HG02623 (cell line): ENCODE measurements around the gene TSPAN9.

Source experiments
- ATAC-seq: cut with Tn5 transposase; IDR thresholded peaks from one replicate; pipeline ENCODE4 v1.9.1; 2021; ENCODE audit warnings: moderate library complexity; ENCODE audit not compliant: unreplicated experiment

Gene TSPAN9

DNA sequence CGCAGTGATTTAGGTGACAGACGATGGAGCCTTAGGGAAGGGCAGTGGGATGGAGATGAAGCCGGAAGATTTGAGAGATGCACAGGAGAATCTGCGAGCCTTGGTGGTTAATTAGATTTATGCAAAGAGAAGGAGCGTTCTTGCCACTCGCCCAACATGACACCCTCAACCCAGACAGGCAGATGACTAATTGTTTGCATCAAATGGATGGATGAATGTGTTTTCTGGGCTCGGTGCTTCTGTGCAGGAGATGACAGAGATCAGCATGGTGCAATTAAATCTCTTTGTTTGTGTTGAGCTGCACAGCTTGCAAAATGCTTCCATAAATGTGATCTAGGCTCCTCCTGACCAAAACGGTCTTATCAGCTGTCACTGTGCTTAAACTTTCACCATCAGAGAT, 211.5 kb downstream of the TSPAN9 start:
- ATAC-seq: no peak

GRCh38 chr12:3289702-3290101, 212.5 kb downstream of the TSPAN9 start:
- no peak for ATAC-seq

GRCh38 chr12:3291939-3292338, 214.8 kb downstream of the TSPAN9 start:
- ATAC-seq: no peak

DNA sequence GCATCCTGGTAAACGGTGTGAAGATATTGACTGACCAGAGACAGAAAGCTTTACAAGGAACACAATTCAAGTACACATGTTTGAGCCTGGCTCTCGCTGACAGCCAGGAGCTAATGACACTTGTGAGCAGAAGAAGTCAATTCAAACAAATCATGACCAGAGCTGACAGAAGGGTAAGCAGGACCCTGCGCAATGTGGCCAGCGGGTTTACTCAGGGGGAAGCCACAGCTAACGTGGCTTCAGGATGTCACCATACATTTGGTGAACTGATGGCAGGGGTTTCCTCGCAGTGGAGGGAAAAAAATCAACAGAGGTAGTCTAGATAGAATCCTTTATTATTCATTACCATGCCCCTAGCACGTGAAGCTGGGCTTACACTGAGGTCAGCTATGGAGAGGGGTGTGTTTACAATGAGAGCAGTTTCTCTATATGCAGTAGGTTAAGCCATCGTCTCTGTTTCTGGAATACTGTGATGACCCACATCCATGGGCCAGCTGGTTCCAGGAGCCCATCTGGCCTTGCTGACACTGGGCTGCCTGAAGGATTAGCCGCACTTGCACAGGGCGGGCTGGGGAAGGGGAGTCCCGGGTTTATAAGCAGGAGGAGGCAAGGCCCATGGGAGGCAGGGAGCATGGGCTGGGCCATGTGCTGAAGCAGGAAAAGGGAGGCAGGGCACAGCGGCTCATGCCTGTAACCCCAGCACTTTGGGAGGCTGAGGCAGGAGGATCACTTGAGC, 215.7 kb downstream of the TSPAN9 start:
- no peak for ATAC-seq

DNA sequence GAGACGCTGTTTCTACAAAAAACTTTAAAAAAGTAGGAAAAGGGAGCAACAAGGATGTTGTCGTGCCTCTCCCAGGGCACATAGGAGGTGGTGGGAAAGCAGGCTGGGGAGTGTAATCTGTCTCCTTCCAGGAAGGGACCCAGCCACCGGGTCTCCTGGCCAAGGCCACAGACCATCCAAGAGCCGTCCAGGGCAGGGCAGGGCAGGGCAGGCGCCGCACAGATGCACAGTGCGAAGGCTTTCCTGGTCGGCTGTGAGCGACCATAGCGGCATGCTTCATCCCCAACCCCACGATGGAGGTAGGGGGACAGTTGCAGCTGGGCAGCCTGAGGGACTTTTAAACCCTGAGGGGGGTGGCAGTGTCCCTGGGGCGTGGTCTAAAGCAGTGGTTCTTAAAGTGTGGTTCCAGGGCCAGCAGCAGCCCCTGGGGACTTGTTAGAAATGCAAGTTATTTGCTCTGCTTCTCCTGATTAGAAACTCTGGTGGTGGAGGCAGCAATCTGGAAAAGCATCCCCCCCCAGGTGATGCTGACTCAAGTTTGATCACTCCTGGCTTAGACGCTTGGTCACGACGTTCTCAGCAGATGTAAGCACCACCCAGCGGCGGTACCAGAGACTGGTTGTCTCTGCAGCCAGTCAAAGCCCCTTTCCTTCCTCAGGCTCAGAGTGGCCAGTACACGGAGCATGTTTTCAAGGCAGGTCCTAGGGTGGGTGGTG, 216.4 kb downstream of the TSPAN9 start:
- ATAC-seq: no peak

DNA sequence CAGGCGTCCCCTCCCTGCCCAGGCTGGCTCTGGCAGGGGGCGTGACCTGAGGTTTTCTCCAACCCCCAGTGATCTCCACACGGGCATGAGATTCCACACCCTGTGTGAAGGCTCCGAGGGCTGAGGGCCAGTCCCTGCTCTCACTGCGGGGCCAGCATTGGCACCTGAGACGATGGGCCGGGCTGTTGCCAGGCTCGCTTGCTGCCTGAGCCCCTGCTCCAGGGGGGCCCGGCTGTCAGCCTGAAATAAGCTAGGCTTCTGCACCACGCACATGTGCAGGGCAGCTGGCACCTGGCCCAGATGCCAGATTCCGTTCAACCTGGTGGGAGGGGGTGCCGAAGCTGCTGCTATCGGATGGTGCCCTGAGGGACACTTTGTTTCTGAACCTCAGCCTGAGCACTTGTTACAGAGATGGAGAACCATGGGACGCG, 217.3 kb downstream of the TSPAN9 start:
- ATAC-seq: no peak

DNA sequence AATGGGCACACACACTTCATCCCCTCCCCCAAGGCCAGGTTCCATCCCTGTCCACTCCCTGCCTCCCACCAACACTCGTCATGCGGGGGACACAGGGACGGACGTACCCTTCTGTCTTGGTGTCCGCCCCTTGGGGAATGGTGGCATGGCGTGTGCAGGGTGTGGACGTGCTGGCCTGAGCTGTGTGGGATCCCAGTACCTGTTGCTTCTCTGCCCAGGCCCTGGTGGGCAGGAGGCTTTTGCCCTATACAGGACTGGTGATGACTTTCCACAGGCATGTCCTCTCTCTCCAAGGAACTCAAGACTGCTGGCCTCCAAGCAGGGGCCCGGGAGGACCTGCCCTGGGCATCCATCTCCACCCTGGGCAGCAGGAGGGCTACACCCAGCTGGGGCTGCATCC, 218.0 kb downstream of the TSPAN9 start:
- ATAC-seq: no peak

DNA sequence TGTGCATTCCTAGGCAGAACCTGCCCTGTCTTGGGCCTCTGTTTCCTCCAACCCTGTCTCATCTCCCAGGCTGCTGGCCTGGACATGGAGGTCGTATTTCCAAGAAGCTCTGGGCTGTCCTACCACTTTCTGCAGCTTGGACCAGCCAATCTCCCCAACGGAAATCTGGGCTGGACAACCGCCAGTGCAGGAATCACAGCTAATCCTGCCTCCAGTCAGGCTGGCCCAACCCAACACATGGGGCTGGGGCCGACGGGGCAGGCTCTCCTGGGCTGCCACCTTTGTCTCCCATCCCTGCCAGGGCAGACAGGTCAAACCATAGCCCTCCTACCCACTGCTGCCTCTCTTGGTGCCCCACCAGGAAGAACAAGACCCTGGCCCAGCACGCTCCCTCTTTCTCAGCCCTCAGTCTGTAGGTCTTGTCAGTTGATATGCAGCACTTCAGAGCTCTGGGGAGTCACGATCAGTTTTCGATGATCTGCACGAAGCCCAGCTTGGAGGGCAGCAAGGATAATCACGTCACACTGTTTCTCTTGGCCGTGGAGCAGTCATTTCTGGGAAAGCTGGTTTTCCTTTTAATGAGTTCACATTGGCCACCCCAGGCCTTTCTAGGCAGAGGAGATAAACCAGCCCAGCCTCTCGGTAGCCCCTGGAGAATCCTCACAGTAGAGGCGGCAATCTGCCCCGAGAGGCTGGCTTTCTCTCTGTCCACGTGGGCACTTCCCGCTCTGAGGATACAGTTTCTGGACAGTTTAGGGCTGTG, 218.6 kb downstream of the TSPAN9 start:
- no peak for ATAC-seq

DNA sequence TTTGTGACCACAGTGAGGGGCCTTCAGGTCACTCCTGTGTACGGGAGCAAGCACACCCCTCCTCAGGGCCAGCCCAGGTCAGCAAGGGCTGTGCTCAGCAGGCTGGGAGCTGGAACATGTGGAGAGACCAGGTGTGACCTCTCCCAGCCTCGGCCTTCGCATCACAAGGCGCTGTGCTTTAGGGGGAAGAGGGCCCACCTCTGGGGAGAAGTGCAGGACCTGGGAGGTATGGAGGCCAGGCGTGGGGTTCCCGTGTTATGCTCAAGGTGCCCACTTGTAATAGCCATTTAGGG, 219.2 kb downstream of the TSPAN9 start:
- ATAC-seq: no peak

DNA sequence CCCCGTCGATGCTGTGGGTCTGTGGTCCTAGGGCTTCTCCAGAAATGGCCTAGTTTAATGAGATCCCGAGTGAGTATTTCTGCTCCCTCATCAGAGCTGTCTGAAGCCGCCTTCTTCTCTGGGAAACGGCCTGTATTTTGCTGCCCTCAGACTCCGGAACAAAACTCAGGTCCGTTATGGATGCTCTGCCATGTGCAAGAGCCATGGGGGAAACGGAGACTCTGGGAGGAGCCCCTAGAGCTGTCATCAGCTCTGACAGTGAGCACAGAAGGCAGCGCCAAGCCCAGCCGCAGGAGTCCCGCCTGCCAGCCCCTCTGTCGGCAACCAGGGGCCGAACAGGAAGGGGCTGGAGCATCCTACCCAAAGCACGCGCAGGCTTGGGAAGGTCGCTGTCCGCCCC, 221.4 kb downstream of the TSPAN9 start:
- no peak for ATAC-seq

DNA sequence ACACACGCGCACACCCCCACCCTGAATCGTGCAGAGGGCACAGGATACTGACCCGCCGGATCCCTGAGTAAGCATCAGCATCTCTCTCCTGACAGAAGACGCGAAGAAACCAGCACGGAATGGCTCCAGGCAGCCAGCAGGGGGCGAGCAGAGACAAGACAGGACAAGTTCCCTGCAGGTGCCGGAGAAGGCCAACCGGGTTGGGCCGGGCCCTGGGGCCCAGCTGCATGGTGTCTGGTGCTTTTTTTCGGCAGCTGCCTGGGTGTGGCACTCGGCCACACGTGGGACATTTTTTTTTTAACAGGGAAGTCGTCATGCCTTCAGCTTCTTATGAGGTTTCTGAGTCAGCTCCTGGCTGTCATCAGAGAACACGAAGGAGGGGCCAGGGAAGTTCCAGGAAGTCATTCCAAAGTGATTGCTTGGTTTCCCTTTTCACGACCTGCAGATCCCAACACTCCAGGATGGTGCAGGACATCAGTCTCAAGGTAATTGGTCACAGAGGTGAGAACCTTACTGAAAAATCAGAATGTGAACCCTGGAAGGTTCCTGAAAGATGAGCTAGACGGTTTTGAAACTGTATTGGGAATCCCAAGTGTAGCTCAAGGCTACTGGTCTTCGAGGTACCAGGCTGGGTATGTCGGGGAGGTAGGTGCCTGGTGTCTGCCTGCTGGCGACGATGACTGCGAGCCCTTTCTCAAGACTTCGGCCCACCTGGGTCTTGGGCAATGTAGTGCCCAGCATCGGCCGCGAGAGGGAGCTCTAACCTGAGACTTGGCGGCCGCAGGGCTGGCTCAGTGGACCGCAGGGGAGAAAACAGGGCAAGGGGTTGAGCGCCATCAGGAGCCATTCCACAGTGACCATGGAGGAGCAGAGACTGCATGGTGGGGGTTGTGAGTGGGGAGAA, 223.0 kb downstream of the TSPAN9 start:
- ATAC-seq: no peak

- ATAC-seq: no peak
Measured at GRCh38 chr12:3300833-3301401, 223.7 kb downstream of the TSPAN9 start.

DNA sequence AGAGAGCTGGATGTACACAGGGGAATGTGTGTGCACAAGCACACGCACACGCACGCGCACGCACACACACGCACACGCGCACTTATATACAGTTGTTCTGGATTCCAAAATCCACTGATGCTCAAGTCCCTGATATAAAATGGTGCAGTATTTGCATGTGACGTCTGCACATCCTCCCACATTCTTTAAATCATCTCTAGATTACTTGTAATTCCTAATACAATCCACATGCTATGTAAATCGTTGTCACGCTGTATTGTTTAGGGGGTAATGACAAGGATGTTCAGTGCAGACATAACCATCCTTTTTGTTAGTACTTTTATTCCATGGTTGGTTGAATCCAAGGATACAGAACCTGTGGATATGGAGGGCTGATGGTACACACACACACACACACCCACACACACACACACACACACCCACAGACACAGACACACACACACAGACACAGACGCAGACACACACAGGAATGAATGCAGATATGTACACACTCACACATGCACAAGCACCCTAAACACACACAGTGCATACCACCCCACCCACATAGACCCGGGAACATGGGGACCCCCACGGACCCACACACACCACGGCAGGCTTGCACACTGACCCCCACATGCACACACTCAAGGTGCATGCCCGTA, 225.3 kb downstream of the TSPAN9 start:
- ATAC-seq: no peak

- ATAC-seq: no peak
Measured at GRCh38 chr12:3303410-3304136, 226.4 kb downstream of the TSPAN9 start.

DNA sequence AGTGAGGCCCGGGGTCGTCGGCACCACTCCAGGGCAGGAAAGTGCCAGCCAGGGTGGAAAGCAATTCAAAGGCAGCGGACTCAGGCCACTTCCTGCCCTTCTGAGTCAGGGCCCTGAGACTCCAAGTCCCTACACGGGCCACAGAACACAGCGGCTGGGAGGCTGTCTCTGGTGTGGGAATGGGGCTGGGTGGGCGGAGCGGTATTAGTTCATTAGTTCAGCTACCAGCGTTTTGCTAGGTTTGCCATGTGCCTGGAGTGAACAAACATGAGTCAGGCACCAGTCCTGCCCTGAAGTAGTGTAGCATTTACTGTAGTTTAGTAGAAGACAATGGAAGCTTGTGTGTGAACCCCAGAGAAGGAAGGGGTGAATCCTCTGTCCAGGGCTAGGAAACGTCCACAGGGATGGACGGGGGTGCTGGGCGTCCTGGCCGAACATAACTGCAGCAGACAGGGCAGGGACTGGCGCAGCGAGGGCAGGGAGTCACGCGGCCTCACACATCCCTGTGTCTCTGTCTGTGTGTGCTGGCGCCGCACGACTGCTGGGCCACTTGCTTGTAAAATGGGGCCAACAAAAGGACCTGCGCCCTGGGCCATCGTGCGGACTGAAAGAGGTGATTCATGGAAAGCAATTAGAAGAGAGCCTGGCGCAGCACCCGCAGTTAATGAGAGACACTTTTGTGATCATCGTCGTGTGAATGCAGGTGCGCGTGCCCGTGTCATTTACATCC, 227.4 kb downstream of the TSPAN9 start:
- no peak for ATAC-seq

- no peak for ATAC-seq
Measured at GRCh38 chr12:3305464-3305863, 228.3 kb downstream of the TSPAN9 start.

GRCh38 chr12:3305904-3306619, 228.9 kb downstream of the TSPAN9 start:
- ATAC-seq: no peak

DNA sequence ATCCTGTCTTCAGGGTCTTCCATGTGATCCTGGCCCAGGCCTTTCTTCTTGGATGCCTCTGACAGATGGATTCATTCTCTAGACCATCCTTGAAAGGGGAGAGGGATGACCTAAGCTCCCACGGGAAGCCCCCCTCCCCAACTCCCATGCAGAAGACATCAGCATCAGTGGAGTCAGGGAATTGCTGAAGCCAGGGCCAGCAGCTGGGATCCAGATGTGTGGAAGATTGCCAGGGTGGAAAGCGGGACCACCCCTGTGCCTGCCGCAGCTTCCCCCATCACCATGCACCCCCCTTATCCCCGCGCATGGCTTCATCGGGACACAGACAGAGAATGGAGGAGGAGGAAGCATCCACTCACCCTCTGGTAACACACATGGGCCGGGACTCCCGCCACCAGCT, 230.2 kb downstream of the TSPAN9 start:
- no peak for ATAC-seq
